T follicular helper cell (primary cell): ENCODE results near the gene NCAPD2.
A peak's percentile ranks its signal among the peaks of the same experiment; 100 is the strongest.

Experiments
- DNase-seq: peaks from one replicate; pipeline ENCODE4 v3.0.0-alpha.2; 2020; ENCODE audit warnings: low read depth
- total RNA-seq, 2 experiments: gene quantifications; one replicate each; lab custom pipeline; 2026; lab: John Stamatoyannopoulos, UW

NCAPD2 gene, protein sequence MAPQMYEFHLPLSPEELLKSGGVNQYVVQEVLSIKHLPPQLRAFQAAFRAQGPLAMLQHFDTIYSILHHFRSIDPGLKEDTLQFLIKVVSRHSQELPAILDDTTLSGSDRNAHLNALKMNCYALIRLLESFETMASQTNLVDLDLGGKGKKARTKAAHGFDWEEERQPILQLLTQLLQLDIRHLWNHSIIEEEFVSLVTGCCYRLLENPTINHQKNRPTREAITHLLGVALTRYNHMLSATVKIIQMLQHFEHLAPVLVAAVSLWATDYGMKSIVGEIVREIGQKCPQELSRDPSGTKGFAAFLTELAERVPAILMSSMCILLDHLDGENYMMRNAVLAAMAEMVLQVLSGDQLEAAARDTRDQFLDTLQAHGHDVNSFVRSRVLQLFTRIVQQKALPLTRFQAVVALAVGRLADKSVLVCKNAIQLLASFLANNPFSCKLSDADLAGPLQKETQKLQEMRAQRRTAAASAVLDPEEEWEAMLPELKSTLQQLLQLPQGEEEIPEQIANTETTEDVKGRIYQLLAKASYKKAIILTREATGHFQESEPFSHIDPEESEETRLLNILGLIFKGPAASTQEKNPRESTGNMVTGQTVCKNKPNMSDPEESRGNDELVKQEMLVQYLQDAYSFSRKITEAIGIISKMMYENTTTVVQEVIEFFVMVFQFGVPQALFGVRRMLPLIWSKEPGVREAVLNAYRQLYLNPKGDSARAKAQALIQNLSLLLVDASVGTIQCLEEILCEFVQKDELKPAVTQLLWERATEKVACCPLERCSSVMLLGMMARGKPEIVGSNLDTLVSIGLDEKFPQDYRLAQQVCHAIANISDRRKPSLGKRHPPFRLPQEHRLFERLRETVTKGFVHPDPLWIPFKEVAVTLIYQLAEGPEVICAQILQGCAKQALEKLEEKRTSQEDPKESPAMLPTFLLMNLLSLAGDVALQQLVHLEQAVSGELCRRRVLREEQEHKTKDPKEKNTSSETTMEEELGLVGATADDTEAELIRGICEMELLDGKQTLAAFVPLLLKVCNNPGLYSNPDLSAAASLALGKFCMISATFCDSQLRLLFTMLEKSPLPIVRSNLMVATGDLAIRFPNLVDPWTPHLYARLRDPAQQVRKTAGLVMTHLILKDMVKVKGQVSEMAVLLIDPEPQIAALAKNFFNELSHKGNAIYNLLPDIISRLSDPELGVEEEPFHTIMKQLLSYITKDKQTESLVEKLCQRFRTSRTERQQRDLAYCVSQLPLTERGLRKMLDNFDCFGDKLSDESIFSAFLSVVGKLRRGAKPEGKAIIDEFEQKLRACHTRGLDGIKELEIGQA (N-terminal part only)
- total RNA-seq, result 43.3 to 102 reads per million in 2 experiments

- DNase-seq, result peak; percentile 93
Measured at GRCh38 chr12:6493497-6494257, at the start of gene NCAPD2. TSS of gene NCAPD2 (plus strand) at chr12:6494102. CDS start at chr12:6495099, 997 bp downstream.

GRCh38 chr12:6444704-6445688 is 48.9 kb upstream of the NCAPD2 start, which contains the start of gene CD27:
TSS of gene CD27 (plus strand) at chr12:6444955. CDS start at chr12:6445096, 141 bp downstream.
- no peak for DNase-seq

DNA sequence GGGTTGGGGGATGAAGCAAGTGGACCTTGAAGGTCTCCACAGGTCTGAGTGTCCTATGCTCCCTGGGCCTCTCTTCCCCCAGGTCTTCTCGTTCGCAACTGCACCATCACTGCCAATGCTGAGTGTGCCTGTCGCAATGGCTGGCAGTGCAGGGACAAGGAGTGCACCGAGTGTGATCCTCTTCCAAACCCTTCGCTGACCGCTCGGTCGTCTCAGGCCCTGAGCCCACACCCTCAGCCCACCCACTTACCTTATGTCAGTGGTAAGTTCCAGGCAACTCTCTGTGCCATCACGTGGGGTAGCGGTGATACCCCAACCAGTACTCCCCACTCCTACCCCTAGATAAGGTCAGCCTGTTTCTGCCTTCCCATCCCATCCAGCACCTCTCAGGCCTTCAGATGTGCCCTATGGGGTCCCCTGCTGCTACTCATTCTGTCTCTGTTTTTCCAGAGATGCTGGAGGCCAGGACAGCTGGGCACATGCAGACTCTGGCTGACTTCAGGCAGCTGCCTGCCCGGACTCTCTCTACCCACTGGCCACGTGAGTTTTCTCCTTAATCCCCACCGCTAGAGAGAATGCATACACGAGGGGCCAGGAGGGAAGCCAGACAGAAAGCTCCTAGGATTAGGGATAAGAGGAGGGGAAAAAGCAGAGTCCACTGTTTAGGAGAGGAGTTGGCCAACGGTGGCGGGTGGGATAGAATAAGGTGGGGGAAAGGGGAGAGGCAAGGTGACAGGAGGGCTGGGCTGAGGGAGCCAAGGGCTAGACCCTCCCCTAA is 43.6 kb upstream of the NCAPD2 start:
- no peak for DNase-seq

DNA sequence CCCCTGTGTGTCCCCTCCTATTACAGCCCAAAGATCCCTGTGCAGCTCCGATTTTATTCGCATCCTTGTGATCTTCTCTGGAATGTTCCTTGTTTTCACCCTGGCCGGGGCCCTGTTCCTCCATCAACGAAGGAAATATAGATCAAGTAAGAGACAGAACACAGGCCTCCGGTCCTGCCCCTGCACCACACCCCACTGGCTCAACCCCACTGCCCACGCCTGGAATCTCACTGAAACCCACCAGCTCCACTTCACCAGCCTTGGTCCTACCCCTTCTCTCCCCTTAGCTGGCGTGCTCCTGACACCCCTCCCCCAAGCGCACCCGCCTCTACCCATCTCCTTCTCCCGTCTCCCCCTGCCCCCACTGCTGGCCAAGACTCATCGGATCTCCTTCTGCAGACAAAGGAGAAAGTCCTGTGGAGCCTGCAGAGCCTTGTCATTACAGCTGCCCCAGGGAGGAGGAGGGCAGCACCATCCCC is 43.0 kb upstream of the NCAPD2 start:
- no peak for DNase-seq

DNA sequence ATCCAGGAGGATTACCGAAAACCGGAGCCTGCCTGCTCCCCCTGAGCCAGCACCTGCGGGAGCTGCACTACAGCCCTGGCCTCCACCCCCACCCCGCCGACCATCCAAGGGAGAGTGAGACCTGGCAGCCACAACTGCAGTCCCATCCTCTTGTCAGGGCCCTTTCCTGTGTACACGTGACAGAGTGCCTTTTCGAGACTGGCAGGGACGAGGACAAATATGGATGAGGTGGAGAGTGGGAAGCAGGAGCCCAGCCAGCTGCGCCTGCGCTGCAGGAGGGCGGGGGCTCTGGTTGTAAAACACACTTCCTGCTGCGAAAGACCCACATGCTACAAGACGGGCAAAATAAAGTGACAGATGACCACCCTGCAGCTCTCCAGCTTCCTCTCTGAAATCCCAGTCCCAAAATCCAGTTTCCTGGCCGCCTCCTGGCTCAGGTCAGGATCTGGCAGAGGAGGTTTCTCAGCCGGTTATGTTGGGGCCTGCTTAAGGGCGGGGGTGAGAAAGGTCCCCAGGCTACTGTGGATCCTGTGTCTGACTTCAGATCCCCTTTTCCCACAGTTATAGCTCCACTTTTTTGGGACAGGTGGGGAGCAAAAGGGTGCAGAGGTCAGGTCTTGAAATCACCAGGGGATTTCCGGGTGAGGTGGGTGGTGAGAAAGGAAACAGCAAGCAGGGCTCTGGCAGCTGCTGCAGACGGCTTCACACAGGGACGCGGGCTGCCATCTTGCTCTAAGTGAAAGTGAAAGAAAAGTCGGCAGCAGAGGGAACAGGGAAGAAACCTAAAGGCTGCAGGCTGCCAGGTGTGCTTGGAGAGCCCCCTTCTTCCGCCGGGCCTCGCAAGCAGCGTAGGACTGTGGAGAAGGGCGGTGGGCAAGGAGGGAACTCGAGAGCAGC is 42.3 kb upstream of the NCAPD2 start, which contains the start of gene TAPBPL:
TAPBPL (plus strand) TSS at position 695 of the 897 bp plus-strand sequence. CDS start 207 bp downstream, outside the sequence.
- DNase-seq, result peak; percentile 75

DNA sequence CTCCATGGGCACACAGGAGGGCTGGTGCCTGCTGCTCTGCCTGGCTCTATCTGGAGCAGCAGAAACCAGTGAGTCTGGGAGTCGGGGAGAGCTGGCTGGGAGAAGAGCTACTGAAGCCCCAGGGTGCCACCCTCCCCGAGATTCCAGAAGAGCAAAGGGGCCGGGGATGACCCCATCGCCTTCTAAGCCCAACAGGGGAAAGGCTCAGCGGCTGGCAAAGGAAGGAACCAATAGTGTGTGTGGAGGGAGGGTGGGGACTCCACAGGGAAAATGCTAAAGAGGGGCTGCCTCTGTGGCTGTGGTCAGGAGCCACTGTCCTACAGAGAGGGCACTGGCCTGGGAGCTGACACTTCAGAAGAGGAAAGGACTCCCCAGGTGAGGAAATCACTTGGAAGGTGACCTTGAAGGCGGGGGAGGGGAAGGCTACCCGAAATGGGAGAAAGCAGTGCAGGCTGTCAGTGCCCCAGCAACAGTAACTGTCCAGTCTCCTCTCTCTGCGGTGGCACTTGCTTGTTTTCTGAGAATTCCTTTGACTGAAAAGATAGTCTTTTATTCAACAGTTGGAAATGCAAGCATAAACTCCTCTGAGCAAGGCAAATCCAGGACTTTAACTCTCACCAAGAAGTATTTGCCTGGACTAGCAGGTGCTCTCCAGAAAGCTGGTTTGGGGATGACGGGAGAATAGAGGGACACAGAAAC is 41.5 kb upstream of the NCAPD2 start:
- no peak for DNase-seq

DNA sequence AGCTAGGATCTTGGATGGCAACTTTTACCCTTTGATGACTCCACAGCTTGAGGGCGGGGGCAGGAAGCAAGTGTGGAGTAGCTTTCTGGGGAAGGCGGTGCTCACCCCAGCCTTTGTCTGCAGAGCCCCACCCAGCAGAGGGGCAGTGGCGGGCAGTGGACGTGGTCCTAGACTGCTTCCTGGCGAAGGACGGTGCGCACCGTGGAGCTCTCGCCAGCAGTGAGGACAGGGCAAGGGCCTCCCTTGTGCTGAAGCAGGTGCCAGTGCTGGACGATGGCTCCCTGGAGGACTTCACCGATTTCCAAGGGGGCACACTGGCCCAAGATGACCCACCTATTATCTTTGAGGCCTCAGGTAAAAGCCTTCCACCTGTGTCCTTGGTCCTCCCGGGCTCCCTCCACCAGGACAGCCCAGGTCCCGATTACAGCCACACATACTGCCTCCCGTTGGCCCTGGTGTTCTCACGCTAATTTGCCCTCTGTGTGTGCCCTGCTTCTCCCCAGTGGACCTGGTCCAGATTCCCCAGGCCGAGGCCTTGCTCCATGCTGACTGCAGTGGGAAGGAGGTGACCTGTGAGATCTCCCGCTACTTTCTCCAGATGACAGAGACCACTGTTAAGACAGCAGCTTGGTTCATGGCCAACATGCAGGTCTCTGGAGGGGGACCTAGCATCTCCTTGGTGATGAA is 40.8 kb upstream of the NCAPD2 start:
- DNase-seq, result no peak

GRCh38 chr12:6457220-6457945 is 36.5 kb upstream of the NCAPD2 start:
- no peak for DNase-seq

DNA sequence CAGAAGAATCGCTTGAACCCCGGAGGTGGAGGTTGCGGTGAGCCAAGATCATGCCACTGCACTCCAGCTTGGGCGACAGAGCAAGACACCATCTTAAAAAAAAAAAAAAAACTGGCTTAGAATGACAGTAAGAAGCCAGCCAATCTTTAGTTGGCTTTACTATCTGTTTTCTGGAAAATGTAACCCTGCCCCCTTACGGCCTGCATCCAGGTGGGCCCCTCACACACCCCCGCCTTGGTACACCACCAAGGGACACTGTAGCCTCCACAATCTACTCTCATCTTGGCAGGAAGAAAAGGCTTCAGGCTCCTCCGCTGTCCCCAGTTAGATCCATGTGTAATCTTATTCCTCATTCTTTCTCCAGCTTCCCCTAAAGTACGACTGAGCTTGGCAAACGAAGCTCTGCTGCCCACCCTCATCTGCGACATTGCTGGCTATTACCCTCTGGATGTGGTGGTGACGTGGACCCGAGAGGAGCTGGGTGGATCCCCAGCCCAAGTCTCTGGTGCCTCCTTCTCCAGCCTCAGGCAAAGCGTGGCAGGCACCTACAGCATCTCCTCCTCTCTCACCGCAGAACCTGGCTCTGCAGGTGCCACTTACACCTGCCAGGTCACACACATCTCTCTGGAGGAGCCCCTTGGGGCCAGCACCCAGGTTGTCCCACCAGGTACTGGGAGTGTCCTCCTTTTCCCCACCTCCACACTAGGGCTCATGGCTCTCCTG is 35.5 kb upstream of the NCAPD2 start:
- DNase-seq, result no peak

DNA sequence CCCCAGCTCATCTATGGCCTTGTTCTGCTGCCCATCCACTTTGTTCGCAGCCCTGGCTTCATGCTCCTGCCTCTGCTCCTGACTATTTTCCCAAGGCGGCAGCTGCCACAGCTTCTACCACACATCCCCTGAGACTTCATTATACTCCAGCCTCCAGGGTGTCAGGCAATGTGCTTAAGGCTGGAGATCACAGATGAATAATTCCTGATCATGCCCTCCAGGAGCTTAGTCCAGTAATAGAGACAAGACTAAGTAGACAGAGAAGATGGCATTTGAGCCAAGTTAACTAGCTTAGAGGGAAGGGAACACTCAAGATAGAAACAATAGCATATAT is 34.9 kb upstream of the NCAPD2 start:
- no peak for DNase-seq

DNA sequence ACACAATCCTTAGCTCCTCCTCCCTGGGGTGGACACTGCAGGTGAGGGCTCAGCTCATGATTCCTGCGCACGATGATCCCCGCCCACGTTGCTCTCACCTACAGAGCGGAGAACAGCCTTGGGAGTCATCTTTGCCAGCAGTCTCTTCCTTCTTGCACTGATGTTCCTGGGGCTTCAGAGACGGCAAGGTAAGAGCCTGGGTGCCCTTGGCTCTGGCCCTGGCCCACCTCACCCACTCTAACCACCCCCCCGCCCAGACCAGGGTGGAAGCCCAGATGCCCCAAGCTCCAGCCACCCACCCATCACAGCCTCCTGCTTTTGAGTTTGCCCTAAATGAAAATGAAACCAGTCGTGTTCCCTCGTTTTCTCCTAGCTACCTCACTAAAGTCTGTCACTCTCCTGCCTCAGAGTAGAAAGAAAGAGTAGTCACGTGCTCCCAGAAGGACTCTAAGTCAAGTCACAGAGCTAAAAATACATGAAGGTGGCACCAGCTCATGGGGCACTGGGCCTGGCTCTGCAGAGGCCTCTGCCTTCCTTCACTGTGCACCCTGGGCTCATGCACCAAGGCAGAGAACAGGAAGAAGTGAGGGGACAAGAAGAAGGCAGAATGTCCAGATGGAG is 33.0 kb upstream of the NCAPD2 start:
- DNase-seq, result no peak

DNA sequence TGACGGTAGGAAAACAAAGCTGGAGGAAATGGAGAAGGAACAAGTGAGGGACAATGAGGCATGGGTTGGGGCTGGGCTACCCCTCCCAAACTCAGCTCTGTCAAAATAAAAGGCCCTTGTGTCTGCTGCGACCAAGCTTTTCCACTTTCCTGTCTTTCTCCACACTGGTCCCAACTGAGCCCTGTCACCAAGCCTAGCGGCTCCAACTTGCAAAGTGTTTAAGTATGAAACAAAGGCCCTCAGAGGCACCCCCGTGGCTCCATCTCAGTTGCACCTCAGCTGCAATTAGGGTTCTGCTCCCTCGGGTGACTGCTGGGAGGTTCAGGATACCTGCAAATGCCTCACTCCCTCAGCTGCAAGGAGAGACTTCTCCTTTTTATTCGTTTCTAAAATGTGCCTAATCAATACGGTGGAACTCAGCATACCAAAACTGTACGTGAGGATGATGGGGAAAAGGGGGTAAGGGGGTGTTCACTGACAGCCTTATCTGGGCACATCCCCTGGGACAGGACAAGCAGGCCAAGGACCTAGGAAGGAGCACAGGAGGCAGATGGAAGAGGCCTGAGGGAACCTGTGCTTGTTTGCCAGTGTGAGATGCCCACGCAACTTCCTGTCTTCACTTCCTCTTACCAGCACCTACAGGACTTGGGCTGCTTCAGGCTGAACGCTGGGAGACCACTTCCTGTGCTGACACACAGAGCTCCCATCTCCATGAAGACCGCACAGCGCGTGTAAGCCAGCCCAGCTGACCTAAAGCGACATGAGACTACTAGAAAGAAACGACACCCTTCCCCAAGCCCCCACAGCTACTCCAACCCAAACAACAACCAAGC is 32.3 kb upstream of the NCAPD2 start:
- peak; percentile 74 for DNase-seq

DNA sequence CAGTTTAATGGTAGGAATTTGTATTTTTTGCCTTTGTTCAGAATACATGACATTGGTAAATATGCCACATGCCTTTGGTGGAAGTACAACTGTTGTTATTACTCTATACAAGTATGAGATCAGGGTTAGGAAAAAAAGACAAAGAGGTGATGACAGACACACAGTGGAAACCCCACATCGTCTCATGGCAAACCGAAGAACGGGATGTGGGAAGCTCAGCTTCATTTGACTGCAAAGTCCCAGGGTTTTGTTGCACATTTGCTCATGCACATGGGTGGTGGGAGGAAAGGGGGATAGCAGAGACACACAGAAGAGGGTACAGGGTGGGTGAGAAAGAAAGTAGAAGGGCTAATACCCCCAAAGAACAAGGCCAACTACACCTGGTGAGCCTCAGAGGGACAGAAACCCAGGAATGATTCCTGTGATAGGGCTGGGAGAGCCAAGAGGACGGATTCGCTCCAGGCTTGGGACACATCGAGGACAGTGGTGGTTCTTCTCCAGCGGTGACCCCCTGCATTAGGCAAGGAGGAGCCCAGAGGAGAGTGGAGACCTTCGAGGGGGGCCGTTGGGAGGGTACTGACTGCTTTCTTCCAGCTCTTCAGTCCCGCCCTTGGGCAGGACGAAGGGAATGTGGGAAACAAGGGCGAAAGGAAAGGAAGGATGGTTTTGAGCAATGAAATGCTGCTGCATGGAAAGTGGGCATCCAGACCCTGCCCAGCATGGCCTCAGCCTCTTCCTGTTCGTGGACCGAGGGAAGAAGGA is 31.5 kb upstream of the NCAPD2 start:
- DNase-seq, result peak; percentile 36
